HG03196 (cell line): Measurements from ENCODE around the gene CYP4F2.
"Not testable (repeated sequence)": the region's sequence is repeated elsewhere in the genome, so short reads cannot be mapped to it uniquely, and the experiment has no call there.

ENCODE experiments used
- ATAC-seq: cut with Tn5 transposase; IDR thresholded peaks from one replicate; pipeline ENCODE4 v1.9.1; 2021; ENCODE audit not compliant: unreplicated experiment

CYP4F2 gene

GRCh38 chr19:15897738-15898276 is at the start of gene CYP4F2:
CYP4F2 (minus strand) TSS chr19:15898074; CDS start chr19:15897611, 463 bp downstream.
- ATAC-seq: no peak

GRCh38 chr19:15945301-15945700 is 47.4 kb upstream of the CYP4F2 start:
- ATAC-seq: no peak

GRCh38 chr19:15944401-15944800 is 46.5 kb upstream of the CYP4F2 start:
- ATAC-seq: no peak

- ATAC-seq: no peak
Observed at GRCh38 chr19:15937771-15938170, 39.9 kb upstream of the CYP4F2 start.

- ATAC-seq: no peak
Observed at GRCh38 chr19:15936950-15937349, 39.1 kb upstream of the CYP4F2 start.

GRCh38 chr19:15936173-15936572 is 38.3 kb upstream of the CYP4F2 start:
- ATAC-seq: no peak

- no peak for ATAC-seq
Observed at GRCh38 chr19:15935167-15935702, 37.4 kb upstream of the CYP4F2 start.

GRCh38 chr19:15934332-15935078 is 36.6 kb upstream of the CYP4F2 start, which contains the start of gene CYP4F11:
CYP4F11 (minus strand) TSS chr19:15934529; CDS start chr19:15934408, 121 bp downstream.
- no peak for ATAC-seq

GRCh38 chr19:15933761-15934331 is 36.0 kb upstream of the CYP4F2 start:
- not testable (repeated sequence) for ATAC-seq

- no peak for ATAC-seq
Observed at GRCh38 chr19:15928321-15928720, 30.4 kb upstream of the CYP4F2 start.

- ATAC-seq: no peak
Observed at GRCh38 chr19:15926484-15926883, 28.6 kb upstream of the CYP4F2 start.

- ATAC-seq: no peak
Observed at GRCh38 chr19:15923702-15924101, 25.8 kb upstream of the CYP4F2 start.

GRCh38 chr19:15922021-15922420 is 24.1 kb upstream of the CYP4F2 start:
- no peak for ATAC-seq

- ATAC-seq: no peak
Observed at GRCh38 chr19:15919243-15919642, 21.4 kb upstream of the CYP4F2 start.

GRCh38 chr19:15915109-15915508 is 17.2 kb upstream of the CYP4F2 start:
- no peak for ATAC-seq

- ATAC-seq: no peak
Observed at GRCh38 chr19:15913830-15914229, 16.0 kb upstream of the CYP4F2 start.

GRCh38 chr19:15913384-15913783 is 15.5 kb upstream of the CYP4F2 start:
- ATAC-seq: no peak

GRCh38 chr19:15911599-15912235 is 13.8 kb upstream of the CYP4F2 start:
- no peak for ATAC-seq

GRCh38 chr19:15905026-15905425 is 7.2 kb upstream of the CYP4F2 start:
- no peak for ATAC-seq

GRCh38 chr19:15902898-15903297 is 5.0 kb upstream of the CYP4F2 start:
- not testable (repeated sequence) for ATAC-seq

- ATAC-seq: no peak
Observed at GRCh38 chr19:15902254-15902653, 4.4 kb upstream of the CYP4F2 start.

GRCh38 chr19:15900504-15900903 is 2.6 kb upstream of the CYP4F2 start:
- ATAC-seq: no peak
